ENCODE results near the gene TH. TPM values are rescaled to one million over a fixed set of nuclear protein-coding genes. Genes with fewer than 3 reads are reported as not detected.

TH gene
- total RNA-seq, 1 experiment from 2014 or later: not detected

GRCh38 chr11:2210366-2211112, 38.9 kb upstream of the TH start:
- DNase-seq (ENCODE audit: low read depth, low spot score): no peak

DNA sequence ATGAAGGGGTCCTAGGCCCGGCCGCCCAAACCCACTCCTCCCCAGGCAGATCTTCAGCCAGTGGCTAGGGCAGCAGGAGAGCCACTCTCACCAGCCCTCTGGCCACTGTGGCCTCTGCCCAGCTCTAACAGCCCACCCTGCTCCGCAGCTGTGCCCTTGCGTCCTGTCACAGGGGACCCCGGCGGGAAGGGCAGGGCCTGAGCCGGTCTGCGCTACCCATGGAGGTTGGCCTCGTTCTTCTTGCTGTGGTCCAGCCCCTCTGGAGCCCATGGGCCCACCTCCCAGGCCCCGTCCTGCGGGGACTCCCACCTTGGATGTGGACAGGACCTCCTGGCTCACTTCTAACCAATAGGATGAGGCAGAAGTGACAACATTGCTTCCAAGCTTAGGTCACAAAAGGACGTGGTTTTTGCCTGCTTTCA, 38.3 kb upstream of the TH start:
- in situ Hi-C loops (cut with HindIII; ENCODE audit: low pct_unique_long_range_greater_than_20kb, low sequenced_read_pairs): no loop called here
- no peak for DNase-seq (ENCODE audit: low read depth, low spot score)

More at GRCh38 chr11:2210366-2211112, 38.9 kb upstream of the TH start:
- in situ Hi-C loops (cut with HindIII; ENCODE audit: low pct_unique_long_range_greater_than_20kb, low sequenced_read_pairs): no loop called here

DNA sequence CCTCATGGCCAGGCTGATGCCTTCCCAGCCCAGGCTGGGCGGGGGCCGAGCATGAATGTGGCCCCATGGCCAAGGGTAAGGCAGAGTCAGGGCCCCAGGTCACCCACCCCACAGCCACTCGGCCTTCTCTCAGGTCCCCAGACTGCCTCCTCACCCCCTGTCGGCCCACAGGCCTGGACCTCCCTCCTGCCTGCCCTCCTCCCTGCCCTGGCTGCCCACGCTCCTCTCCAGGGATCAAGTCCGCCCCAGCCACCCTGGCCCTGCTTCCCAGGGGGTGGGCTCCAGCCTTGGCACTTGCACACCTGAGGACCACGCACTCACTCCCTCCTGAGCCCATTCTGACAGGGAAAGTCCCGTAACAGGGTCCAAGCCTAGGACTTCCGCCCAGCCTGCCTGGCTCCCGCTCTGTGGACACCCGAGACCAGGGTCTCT, 37.8 kb upstream of the TH start:
- DNase-seq (ENCODE audit: low read depth, low spot score): no peak
- in situ Hi-C loops (cut with HindIII; ENCODE audit: low pct_unique_long_range_greater_than_20kb, low sequenced_read_pairs): no loop called here

DNA sequence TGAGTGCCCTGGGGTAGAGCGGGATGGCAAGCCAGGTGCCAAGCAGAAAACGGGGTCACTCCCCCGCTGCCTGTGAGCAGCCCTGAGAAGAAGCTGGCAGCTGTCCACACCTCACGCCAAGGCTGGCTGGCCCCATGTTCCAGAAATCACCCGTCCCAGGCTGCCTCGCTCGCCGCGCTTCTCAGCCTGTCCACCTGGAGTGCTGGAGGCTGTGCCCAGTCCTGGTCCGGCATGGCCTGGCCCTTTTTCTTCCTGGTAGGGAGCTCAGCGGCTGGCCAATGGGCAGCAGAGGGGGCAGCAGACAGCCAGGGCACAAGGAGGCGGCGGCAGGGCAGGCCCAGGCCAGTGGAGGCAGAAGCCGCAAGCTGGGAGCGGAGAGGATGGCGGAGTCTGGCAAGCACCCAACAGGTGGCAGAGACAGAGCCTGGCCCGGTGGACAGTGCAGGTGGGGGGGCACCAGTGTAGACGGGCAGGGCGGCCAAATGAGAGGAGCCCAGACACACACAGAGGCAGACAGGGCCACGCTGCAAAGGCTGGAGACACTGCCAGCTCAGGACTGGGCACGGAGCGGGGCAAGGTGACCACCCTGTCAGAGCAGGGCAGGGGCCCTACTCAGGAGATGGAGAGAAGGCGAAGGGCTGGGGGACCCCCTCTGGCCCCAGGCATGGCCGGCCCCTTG, 37.2 kb upstream of the TH start:
- no peak for DNase-seq (ENCODE audit: low read depth, low spot score)
- in situ Hi-C loops (cut with HindIII; ENCODE audit: low pct_unique_long_range_greater_than_20kb, low sequenced_read_pairs): no loop called here

DNA sequence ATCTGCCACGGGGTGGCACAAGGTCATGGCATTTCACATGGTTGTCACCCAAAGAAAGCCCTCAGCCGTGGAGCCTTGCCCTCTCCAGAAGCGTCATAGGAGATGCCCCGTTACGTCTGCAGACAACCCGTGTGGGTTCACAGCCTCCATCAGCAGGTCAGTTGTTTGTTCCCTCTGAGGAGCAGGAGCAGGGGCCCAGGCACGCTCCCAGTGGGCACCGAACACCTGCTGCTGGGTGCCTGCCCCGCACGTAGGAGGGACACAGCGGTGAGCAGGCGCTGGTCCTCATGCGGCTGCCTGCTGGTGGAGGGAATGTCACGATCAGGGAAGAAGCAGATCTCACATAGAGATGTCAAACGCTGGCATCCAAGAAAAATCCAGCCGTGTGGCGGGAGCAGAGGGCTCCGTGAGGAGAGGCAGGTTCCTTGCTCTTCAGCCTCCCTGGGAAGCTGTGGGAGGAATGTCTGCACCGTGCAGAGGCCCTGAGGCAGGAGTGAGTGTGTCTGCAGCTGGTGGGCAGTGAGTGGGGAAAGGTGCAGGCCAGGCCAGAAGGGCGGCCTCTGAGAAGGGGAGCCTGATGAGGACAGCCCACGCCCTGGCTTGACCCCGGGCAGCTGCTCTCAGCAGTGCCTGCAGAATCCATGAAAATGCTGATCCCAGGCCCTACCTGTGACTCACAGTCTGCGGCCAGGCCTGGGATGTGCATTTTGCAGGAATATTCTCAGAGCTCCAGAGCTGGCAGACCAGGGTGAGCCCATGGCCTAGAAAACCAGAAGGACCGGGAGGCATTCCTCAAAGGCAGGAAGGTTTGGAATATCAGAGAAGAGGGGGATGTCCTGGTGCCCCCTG, 36.4 kb upstream of the TH start:
- DNase-seq (ENCODE audit: low read depth, low spot score): no peak
- in situ Hi-C loops (cut with HindIII; ENCODE audit: low pct_unique_long_range_greater_than_20kb, low sequenced_read_pairs): no loop called here

DNA sequence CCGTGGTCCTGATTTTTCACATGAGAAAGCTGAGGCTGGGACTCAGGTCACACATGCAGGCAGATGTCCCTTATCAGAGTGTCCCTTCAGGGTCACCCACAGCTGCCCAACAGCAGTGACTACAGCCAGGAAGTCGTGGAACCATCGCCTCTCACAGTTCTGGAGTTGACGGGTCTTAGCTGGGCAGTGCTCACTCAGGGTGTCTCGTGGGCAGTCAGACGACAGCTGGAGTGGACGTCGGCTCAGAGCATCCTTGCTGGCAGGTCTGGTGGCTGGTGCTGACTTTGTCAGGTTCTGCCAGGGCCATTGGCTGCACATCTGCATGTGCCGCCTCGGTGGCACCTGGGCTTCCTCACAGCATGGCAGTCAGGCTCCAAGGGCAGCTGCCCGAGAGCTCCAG, 35.6 kb upstream of the TH start:
- in situ Hi-C loops (cut with HindIII; ENCODE audit: low pct_unique_long_range_greater_than_20kb, low sequenced_read_pairs): no loop called here
- DNase-seq (ENCODE audit: low read depth, low spot score): no peak

DNA sequence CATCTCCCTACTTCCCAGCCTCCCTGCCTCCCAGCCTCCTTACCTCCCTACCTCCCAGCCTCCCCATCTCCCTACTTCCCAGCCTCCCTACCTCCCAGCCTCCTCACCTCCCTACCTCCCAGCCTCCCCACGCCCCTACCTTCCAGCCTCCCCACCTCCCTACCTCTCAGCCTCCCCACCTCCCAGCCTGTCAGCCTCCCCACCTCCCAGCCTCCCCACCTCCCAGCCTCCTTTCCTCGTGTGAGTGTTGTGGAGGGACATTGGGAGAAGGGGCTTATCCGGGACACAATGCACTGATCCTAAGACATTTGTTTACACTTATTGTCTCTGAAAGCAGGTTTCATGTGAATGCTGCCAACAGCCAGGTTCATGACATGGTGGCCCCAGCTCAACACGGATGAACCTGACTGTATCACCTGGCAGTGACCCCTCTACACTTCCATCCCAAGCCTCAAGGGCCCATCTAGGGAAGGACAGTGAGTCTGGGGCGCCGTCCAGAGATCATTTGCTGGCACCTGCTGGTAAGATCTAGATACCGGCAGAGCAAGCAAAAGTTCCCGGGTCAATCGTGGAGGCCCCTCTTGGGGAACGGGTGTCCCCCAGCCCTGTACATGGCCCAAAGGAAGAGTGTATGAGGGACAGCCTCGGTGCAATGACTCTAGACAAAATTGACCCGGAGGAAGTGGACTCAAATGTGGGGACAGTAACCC, 34.5 kb upstream of the TH start:
- DNase-seq (ENCODE audit: low read depth, low spot score): no peak
- in situ Hi-C loops (cut with HindIII; ENCODE audit: low pct_unique_long_range_greater_than_20kb, low sequenced_read_pairs): no loop called here

DNA sequence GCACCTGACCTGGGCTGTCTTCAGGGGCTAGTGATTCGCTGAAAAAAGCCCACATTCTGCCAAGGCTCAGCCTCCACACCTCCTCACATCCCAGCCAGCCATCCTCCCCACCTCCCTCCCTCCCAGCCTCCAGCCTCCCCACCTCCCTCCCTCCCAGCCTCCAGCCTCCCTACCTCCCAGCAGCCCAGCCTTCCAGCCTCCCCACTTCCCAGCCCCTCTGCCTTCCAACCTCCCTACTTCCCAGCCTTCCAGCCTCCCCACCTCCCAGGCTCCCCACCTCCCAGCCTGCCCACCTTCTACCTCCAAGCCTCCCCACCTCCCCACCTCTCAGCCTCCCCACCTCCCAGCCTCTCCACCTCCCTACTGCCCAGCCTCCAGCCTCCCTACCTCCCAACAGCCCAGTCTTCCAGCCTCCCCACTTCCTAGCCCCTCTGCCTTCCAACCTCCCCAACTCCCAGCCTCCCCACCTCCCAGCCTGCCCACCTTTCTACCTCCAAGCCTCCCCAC, 33.7 kb upstream of the TH start:
- in situ Hi-C loops (cut with HindIII; ENCODE audit: low pct_unique_long_range_greater_than_20kb, low sequenced_read_pairs): no loop called here

GRCh38 chr11:2204361-2205213, 33.0 kb upstream of the TH start:
- DNase-seq (ENCODE audit: low read depth, low spot score): no peak
- in situ Hi-C loops (cut with HindIII; ENCODE audit: low pct_unique_long_range_greater_than_20kb, low sequenced_read_pairs): no loop called here

More for the DNA sequence above, 33.7 kb upstream of the TH start:
- no peak for DNase-seq (ENCODE audit: low read depth, low spot score)

DNA sequence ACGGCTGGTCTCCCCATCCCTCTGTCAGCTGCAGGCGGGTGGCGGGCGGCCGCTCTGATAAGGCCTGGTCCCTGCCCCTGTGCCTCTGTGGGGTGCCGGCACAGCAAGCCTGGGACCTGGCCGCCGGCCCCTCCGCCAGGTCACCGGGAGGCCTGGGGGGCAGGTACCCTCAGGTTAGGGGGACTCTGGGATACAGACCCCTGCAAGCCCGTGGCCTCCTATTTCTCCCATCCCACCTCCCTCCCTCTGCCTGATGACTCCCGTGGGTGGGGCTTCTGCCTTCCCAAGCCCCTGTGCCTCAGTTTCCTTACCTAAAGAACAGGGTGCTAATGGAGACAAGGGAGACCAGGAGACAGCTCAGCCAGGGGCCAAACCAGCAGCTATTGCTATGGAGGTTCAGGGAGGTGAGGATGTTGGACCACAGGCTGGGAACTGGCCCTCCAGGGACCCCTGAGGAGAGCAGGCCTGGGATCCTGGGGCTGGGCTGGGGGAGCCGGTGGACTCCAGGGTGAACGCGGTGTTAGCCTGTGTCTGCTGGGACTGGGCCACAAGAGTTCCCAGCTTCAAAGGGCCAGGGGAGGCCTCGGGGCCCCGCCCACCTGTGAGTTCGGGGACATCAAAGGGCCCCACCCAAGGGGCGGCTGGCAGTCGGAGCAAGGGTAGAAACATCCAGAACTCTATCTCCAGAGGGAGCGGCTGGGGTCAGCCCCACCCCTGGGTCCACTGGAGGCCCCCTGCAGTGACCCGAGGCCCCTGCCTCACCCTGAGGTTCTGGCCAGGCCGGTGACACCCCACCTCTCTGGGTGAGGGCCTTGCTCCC, 32.0 kb upstream of the TH start:
- no peak for DNase-seq (ENCODE audit: low read depth, low spot score)
- in situ Hi-C loops (cut with HindIII; ENCODE audit: low pct_unique_long_range_greater_than_20kb, low sequenced_read_pairs): no loop called here

DNA sequence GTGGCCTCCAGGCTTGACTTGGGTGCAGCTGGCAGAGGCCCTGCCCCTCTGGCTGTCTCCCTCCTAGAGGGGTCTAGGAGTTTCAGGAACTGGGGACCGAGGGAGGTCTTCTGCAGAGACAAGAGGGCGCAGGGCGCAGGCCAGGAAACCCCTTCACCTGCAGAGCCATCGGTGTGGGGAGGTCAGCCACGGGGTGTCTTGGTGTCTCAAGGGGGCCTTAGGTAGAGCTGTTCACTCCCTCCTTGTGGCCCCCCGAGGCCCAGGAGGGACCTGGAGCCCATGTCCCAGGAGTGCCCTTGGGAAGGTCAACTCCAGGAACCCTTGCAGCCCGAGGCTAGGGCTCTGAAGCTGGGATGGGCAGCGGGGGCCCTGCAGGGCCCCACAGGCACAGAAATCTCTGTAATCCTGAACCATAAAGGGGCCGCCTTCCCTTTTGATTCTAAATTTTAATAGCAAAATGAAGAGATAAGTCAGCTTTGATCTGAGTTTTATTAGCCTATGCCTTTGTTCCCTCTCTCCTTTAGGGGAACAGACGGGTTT, 31.4 kb upstream of the TH start:
- DNase-seq (ENCODE audit: low read depth, low spot score): no peak
- in situ Hi-C loops (cut with HindIII; ENCODE audit: low pct_unique_long_range_greater_than_20kb, low sequenced_read_pairs): no loop called here

DNA sequence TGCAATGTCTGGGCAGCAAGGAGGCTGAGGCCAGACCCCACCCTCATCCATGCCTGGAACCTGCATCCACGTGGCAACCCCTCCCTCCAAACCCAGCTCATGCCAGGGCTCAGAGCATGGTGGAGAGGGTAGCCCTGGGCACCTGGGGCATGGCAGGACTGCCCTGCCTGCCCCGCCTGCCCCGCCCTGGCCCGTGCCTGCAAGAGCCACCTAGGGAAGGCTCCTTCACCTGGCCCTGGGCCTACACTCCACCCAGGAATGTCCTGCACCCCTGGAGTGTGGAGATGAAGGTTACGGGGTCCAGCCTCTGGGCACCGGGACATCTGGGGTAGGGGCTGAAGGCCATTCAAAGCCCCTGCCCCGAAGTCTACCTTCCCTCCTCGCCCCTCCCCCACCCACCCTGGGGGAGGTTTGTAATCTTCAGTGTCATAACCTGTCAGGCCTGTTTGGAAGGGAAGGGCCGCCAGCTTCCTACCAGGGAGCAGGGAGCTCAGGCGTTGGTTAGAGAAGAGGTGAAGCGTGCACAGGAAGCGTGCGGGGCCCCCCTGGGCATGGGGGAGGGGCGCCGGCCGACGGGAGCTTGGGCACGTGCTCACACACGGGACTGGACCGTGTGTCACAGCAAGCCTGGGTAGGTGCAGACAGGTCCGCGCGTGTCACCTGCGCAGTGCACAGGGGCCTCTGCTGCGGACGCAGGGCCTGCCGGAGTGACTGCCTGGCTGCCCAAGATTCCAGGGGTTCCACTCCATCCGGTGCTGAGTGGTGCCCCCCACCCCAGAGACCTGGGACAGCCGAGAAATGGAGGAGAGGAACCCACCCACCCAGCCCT, 30.7 kb upstream of the TH start:
- in situ Hi-C loops (cut with HindIII; ENCODE audit: low pct_unique_long_range_greater_than_20kb, low sequenced_read_pairs): no loop called here
- DNase-seq (ENCODE audit: low read depth, low spot score): no peak

DNA sequence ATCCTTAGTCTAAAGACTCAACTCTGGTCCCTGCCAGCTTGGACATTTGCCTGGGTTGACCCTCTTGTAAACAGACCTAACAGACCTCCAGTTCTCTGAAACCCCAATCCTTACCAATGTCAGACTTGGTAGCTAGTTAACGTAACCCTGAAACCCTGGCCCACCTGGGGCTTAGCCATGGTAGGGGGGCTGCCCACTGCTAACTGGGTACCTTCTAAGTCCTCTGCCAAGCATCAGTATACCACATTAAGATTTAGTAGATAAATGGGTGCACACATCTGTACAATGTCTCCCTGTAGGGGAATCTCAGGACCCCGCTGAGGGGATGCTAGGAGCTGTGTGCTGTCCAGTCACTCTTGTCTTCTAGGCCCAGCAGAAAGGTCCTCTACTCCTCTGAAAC, 29.9 kb upstream of the TH start:
- in situ Hi-C loops (cut with HindIII; ENCODE audit: low pct_unique_long_range_greater_than_20kb, low sequenced_read_pairs): no loop called here
- DNase-seq (ENCODE audit: low read depth, low spot score): no peak

- DNase-seq (ENCODE audit: low read depth, low spot score): no peak
- in situ Hi-C loops (cut with HindIII; ENCODE audit: low pct_unique_long_range_greater_than_20kb, low sequenced_read_pairs): no loop called here
Observed at GRCh38 chr11:2200957-2201519, 29.4 kb upstream of the TH start.

DNA sequence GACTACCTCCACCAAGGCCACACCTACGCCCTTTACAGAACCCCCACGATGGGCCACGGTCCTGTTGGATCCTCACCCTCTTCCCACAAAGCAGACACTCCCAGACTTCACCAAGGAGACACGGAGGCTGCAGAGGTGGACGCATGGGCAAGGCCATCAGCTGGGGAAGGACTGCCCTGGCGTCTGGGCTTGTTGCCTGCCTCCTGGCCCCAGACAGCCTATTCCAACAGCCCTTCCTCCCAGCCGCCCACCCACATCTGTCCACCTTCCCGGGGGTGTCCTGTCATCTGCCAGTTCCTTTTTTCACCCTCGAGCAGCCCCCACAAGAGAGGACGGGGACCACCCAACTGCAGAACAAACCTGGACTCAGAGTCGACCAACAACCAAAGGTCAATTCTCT, 28.9 kb upstream of the TH start:
- in situ Hi-C loops (cut with HindIII; ENCODE audit: low pct_unique_long_range_greater_than_20kb, low sequenced_read_pairs): no loop called here
- no peak for DNase-seq (ENCODE audit: low read depth, low spot score)

Data from SK-MEL-5 (cell line).